ENCODE measurements around the gene PKHD1. TPM values are rescaled to one million over a fixed set of nuclear protein-coding genes. Genes with fewer than 3 reads are reported as not detected.

The PKHD1 gene
- total RNA-seq, 1 experiment from 2014 or later = 0.02 TPM

Other genes with a start within 250 kb of the PKHD1 start
- not detected in 2 replicates for gene IL17A, start 98.8 kb upstream of the PKHD1 start, total RNA-seq (2014; rRNA removed; shearing (Covaris generic))
- gene IL17F, start 156.9 kb upstream of the PKHD1 start, total RNA-seq (2014; rRNA removed; shearing (Covaris generic)) = not detected in 2 replicates
- gene MCM3, start 197.1 kb upstream of the PKHD1 start, total RNA-seq (2014; rRNA removed; shearing (Covaris generic)) = 135 and 211 TPM in 2 replicates

Measured in M059J (cell line).